Stimulated activated CD4-positive, alpha-beta T cell treated with anti-CD3 and anti-CD28 coated beads, Interleukin-4, amount 100 ng/mL, for 4 hours (primary cell): ENCODE measurements around the gene TMPO.
"Not testable (repeated sequence)": the region's sequence is repeated elsewhere in the genome, so short reads cannot be mapped to it uniquely, and the experiment has no call there.

Experiments used
- DNase-seq, 2 experiments: peaks; one replicate each; pipeline ENCODE4 v3.0.0-alpha.2; 2020

Gene TMPO

GRCh38 chr12:98579835-98580234 is 64.4 kb downstream of the TMPO start:
- DNase-seq, result no peak

- no peak for DNase-seq
Measured at GRCh38 chr12:98580695-98581094, 65.3 kb downstream of the TMPO start.

- DNase-seq, result no peak
Measured at GRCh38 chr12:98581101-98581500, 65.7 kb downstream of the TMPO start.

- DNase-seq, result no peak
Measured at GRCh38 chr12:98582093-98582492, 66.7 kb downstream of the TMPO start.

- no peak for DNase-seq
Measured at GRCh38 chr12:98587084-98587483, 71.7 kb downstream of the TMPO start.

- no peak for DNase-seq
Measured at GRCh38 chr12:98591209-98591608, 75.8 kb downstream of the TMPO start.

- DNase-seq, result no peak
Measured at GRCh38 chr12:98592825-98593322, 77.5 kb downstream of the TMPO start.

- peak; percentile 92 to 95 for DNase-seq
Measured at GRCh38 chr12:98593351-98594049, 78.1 kb downstream of the TMPO start, which contains the start of gene SLC25A3. SLC25A3 (plus strand) TSS chr12:98593686; CDS start chr12:98593979, 293 bp downstream.

GRCh38 chr12:98594050-98594835 is 78.9 kb downstream of the TMPO start:
- peak; percentile 25 to 31 for DNase-seq

GRCh38 chr12:98595243-98595988 is 80.0 kb downstream of the TMPO start:
- DNase-seq, result no peak

- not testable (repeated sequence) for DNase-seq
Measured at GRCh38 chr12:98597313-98597712, 81.9 kb downstream of the TMPO start.
